GM18867 (cell line): ENCODE results near the gene DMAP1.

ENCODE experiments used
- ATAC-seq: cut with Tn5 transposase; IDR thresholded peaks from one replicate; pipeline ENCODE4 v1.9.1; 2021; ENCODE audit warnings: mild to moderate bottlenecking, moderate library complexity; ENCODE audit not compliant: unreplicated experiment

Gene DMAP1

GRCh38 chr1:44251989-44252671, 38.9 kb downstream of the DMAP1 start:
- no peak for ATAC-seq

GRCh38 chr1:44254392-44254910, 41.2 kb downstream of the DMAP1 start:
- no peak for ATAC-seq

- no peak for ATAC-seq
Measured at GRCh38 chr1:44256762-44257554, 43.7 kb downstream of the DMAP1 start.

GRCh38 chr1:44259090-44259489, 45.8 kb downstream of the DMAP1 start:
- no peak for ATAC-seq

GRCh38 chr1:44260792-44261170, 47.5 kb downstream of the DMAP1 start:
- no peak for ATAC-seq

GRCh38 chr1:44261171-44261817, 48.0 kb downstream of the DMAP1 start:
- no peak for ATAC-seq

GRCh38 chr1:44261962-44262361, 48.7 kb downstream of the DMAP1 start:
- no peak for ATAC-seq

GRCh38 chr1:44262414-44262813, 49.1 kb downstream of the DMAP1 start:
- no peak for ATAC-seq

- no peak for ATAC-seq
Measured at GRCh38 chr1:44262816-44263567, 49.7 kb downstream of the DMAP1 start.

GRCh38 chr1:44263568-44264450, 50.5 kb downstream of the DMAP1 start:
- ATAC-seq, result no peak

GRCh38 chr1:44264451-44264771, 51.1 kb downstream of the DMAP1 start:
- no peak for ATAC-seq

- ATAC-seq, result no peak
Measured at GRCh38 chr1:44265656-44266358, 52.5 kb downstream of the DMAP1 start.

- ATAC-seq, result no peak
Measured at GRCh38 chr1:44266400-44267344, 53.4 kb downstream of the DMAP1 start.

- ATAC-seq, result no peak
Measured at GRCh38 chr1:44267438-44267837, 54.2 kb downstream of the DMAP1 start.

- no peak for ATAC-seq
Measured at GRCh38 chr1:44268054-44268453, 54.8 kb downstream of the DMAP1 start.
